Osteoblast (primary cell): Measurements from ENCODE around the gene CNOT9. TPM values are rescaled to one million over a fixed set of nuclear protein-coding genes. Genes with fewer than 3 reads are reported as not detected.

Experiments
- DNase-seq: peaks from one replicate; pipeline ENCODE4 v3.0.0; 2011; ENCODE audit warnings: low spot score, mixed read lengths; ENCODE audit not compliant: insufficient read length; ENCODE audit errors: missing footprints
- H2AFZ ChIP-seq: 2 replicates; pipeline ENCODE4 v1.6.0; 2011; ENCODE audit warnings: mild to moderate bottlenecking, low read length
- H3K27ac ChIP-seq: 2 replicates; pipeline ENCODE4 v1.5.1; 2011; ENCODE audit warnings: mild to moderate bottlenecking, low read depth, low read length, moderate library complexity
- H3K27me3 ChIP-seq: 2 replicates; pipeline ENCODE4 v1.6.0; 2012; ENCODE audit warnings: mild to moderate bottlenecking, control low read depth, inconsistent platforms, low read length, moderate library complexity; ENCODE audit not compliant: insufficient read depth
- H3K36me3 ChIP-seq: 2 replicates; pipeline ENCODE4 v1.5.1; 2011; ENCODE audit warnings: mild to moderate bottlenecking, low read length, control low read depth, moderate library complexity; ENCODE audit not compliant: insufficient read depth
- H3K4me1 ChIP-seq: 2 replicates; pipeline ENCODE4 v1.5.1; 2011; ENCODE audit warnings: mild to moderate bottlenecking, low read length, control low read depth, moderate library complexity; ENCODE audit not compliant: insufficient read depth
- H3K4me2 ChIP-seq: 2 replicates; pipeline ENCODE4 v1.6.0; 2011; ENCODE audit warnings: mild to moderate bottlenecking, low read length; ENCODE audit not compliant: insufficient read depth
- H3K4me3 ChIP-seq: fragments of 200-600 bp; sonication (generic); 3 replicates; pipeline ENCODE4 v1.5.1; 2012; ENCODE audit warnings: mild to moderate bottlenecking, low read length, inconsistent platforms; ENCODE audit not compliant: insufficient read depth
- H3K79me2 ChIP-seq: 2 replicates; pipeline ENCODE4 v1.6.0; 2012; ENCODE audit warnings: mild to moderate bottlenecking, low read length, control low read depth, inconsistent platforms; ENCODE audit not compliant: insufficient read depth
- H3K9me3 ChIP-seq: 2 replicates; pipeline ENCODE4 v1.5.1; 2011; ENCODE audit warnings: low read depth, low read length, control low read depth
- H4K20me1 ChIP-seq: 2 replicates; pipeline ENCODE4 v1.6.0; 2012; ENCODE audit warnings: mild to moderate bottlenecking, low read length, control low read depth; ENCODE audit not compliant: insufficient read depth
- CTCF ChIP-seq: IDR thresholded peaks from 2 replicates; pipeline ENCODE4 v1.5.1; 2011; ENCODE audit warnings: mild to moderate bottlenecking, low read depth, low read length, moderate library complexity; ENCODE audit errors: extremely low read depth
- total RNA-seq: library from RNA; depleted of rRNA; stranded (reverse); fragments of >200 nt; gene quantifications from 2 replicates; pipeline ENCODE4 v1.2.3, GENCODE V29; 2012

The CNOT9 gene
- total RNA-seq, 1 donor, result 50.3 TPM

GRCh38 chr2:218583983-218584850 lies 15.6 kb downstream of the CNOT9 start:
- peaks cover 57% of the 10 kb centered on the region for H3K36me3 ChIP-seq
- H4K20me1 ChIP-seq, result peaks cover 6% of the 10 kb centered on the region
- no peak overlapping the region for H2AFZ ChIP-seq
- peaks cover 27% of the 10 kb centered on the region for H3K79me2 ChIP-seq
- H3K4me1 ChIP-seq, result peaks cover 11% of the 10 kb centered on the region
- H3K27ac ChIP-seq, result no peak overlapping the region
- H3K4me3 ChIP-seq, result no peak overlapping the region
- H3K27me3 ChIP-seq, result no peaks in the 10 kb centered on the region
- no peak overlapping the region for H3K4me2 ChIP-seq
- no peak for TF ChIP-seq CTCF
- no peak for DNase-seq
- no peaks in the 10 kb centered on the region for H3K9me3 ChIP-seq

- no peak for DNase-seq
- Histone ChIP-seq H4K20me1 (peaks cover 6% of the 10 kb centered on the region), H3K4me1 (peaks cover 11% of the 10 kb centered on the region), H3K9me3 (no peaks in the 10 kb centered on the region), H3K4me3 (no peak overlapping the region), H3K27ac (no peak overlapping the region), H3K4me2 (no peak overlapping the region), H3K27me3 (no peaks in the 10 kb centered on the region), H3K36me3 (peaks cover 69% of the 10 kb centered on the region), H2AFZ (no peak overlapping the region), H3K79me2 (peaks cover 19% of the 10 kb centered on the region)
- TF ChIP-seq CTCF, result no peak
Observed at GRCh38 chr2:218585541-218585940, 16.9 kb downstream of the CNOT9 start.

GRCh38 chr2:218605432-218605831 lies 36.8 kb downstream of the CNOT9 start:
- no peak for DNase-seq
- peaks cover 25% of the 10 kb centered on the region for H3K4me1 ChIP-seq
- peaks cover 5% of the 10 kb centered on the region for H3K27me3 ChIP-seq
- H3K79me2 ChIP-seq, result no peaks in the 10 kb centered on the region
- peak overlapping the region; percentile 27 for H3K4me2 ChIP-seq
- H3K27ac ChIP-seq, result no peak overlapping the region
- H4K20me1 ChIP-seq, result no peaks in the 10 kb centered on the region
- H3K4me3 ChIP-seq, result no peak overlapping the region
- H2AFZ ChIP-seq, result peak overlapping the region; percentile 84
- no peaks in the 10 kb centered on the region for H3K9me3 ChIP-seq
- H3K36me3 ChIP-seq, result no peaks in the 10 kb centered on the region
- no peak for TF ChIP-seq CTCF

- Histone ChIP-seq H3K36me3 (no peaks in the 10 kb centered on the region), H3K27me3 (peaks cover 5% of the 10 kb centered on the region), H2AFZ (peak within 1 kb of the TSS; percentile 79), H3K79me2 (no peaks in the 10 kb centered on the region), H3K4me3 (peak within 1 kb of the TSS; percentile 55), H3K4me2 (peak within 1 kb of the TSS; percentile 80), H3K27ac (peak within 1 kb of the TSS; percentile 48), H3K9me3 (no peaks in the 10 kb centered on the region), H4K20me1 (no peaks in the 10 kb centered on the region), H3K4me1 (peaks cover 25% of the 10 kb centered on the region)
- peak; percentile 94 for DNase-seq
- no peak for TF ChIP-seq CTCF
Observed at GRCh38 chr2:218607436-218608115, 38.9 kb downstream of the CNOT9 start, which contains the start of gene PLCD4. TSS of gene PLCD4 (plus strand) at chr2:218607899. CDS start at chr2:218615740, 7,841 bp downstream.
